HG03575 (cell line): ENCODE data around the gene KLHDC7A.

Source experiments
- ATAC-seq: cut with Tn5 transposase; IDR thresholded peaks from one replicate; pipeline ENCODE4 v1.9.1; 2021; ENCODE audit not compliant: unreplicated experiment, insufficient number of reproducible peaks, low FRiP score; ENCODE audit errors: extremely low read depth

KLHDC7A gene

DNA sequence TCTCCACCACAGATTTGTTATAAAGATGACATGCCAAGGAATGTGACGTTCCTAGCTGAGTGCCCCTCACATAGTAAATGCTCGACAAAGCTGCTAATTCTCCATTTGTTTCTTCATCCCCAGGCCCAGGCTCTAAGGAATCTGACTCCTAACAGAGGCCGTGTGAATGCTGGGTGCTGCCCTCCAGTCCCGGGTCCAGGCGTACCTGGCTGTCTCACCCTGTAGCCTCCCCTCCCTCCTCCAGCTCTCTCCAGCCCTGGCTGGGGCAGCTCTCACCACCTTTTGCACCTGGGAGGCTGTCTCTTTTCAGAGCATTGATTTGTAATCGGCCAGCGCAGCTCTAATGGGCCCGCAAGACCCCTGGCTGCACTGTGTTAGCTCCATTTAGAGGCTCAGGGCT is 11.2 kb upstream of the KLHDC7A start:
- ATAC-seq, result no peak

DNA sequence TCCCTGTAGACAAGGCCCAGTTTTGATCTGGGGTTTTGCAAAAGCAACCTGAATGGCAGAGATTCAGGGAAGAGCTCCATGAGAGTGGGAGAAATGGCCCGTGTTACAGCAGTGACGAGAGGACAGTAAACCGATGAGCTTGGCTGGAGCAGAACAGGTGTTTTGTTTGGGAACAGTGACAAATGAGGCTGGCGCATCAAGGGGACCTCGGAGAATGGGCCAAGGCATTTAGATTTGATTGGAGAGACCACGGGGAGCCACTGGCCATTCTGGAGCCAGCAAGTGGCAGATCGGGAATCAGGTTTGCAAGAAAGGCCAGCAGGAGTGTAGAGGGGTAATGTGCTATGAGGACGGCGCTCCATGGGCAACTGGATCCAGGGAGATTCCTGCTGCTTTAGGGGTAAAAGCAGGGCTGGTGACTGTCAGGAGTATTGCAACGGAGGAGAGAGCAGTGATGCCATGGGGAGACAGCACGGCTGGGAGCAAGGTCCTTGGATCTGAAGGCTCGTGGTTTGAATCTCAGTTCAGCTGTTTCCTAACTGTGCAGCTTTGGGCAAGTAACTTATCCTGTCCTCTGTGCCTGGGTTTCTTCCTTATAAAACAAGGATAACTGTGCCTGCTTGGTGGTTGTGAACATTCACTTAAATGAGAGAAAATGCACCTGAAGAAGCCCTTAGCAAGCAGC is 9.9 kb upstream of the KLHDC7A start:
- no peak for ATAC-seq

DNA sequence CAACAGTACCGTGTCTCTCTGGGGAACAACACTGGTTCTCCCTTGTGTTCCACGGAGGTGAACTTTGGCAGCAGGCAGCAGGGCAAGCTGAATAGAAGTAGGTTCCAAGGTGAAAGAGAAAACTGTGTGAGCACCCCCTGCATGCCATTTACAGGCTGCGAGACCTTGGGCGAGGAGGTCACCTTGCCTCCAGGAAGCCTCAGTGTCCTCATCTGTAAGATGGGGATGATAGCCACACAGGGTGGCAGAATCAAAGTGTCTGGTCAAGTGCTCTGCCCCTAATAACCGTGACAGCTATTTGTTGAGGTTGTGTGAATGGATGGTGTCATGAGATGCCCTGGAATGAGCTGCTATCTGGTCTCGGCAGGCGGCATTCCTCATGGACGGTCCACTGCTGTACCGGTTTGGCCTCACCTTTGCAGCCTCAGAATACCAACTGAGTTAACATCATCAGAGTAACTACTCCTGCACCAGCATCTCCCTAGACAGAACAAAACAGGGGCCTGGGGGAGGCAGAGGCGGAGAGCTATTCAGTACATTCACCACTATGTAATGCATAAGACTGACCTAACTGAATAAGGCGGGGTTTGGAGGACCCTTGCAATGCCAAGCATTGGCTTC is 7.4 kb upstream of the KLHDC7A start:
- no peak for ATAC-seq

DNA sequence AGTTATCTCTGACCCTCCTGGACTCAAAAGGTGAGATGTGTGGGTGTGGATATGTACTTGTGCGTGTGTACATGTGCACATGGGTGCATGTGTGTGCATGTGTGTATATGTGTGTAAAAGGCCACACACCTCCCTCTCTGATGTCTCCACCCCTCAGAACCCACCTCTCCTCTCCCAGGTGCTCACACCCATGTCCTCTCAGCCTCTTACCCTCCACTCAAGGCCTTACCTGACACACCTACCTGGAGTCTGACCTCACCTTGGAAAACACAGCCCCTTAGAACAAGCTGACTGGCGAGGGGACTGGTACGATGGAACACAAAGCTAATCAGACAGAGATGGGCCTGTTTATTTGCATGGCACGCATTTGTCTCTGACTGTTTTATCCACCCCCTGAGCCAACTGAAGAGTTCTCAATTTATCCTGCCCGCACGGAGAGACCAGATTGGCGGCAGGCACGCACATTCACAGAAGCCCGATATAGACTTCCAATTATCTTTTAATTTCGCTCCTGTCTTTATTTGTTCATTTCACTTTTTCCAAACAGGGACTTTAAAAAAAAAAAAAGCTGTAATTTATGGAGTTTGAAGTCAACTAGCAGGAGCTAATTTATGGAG is 6.1 kb upstream of the KLHDC7A start:
- ATAC-seq, result no peak

DNA sequence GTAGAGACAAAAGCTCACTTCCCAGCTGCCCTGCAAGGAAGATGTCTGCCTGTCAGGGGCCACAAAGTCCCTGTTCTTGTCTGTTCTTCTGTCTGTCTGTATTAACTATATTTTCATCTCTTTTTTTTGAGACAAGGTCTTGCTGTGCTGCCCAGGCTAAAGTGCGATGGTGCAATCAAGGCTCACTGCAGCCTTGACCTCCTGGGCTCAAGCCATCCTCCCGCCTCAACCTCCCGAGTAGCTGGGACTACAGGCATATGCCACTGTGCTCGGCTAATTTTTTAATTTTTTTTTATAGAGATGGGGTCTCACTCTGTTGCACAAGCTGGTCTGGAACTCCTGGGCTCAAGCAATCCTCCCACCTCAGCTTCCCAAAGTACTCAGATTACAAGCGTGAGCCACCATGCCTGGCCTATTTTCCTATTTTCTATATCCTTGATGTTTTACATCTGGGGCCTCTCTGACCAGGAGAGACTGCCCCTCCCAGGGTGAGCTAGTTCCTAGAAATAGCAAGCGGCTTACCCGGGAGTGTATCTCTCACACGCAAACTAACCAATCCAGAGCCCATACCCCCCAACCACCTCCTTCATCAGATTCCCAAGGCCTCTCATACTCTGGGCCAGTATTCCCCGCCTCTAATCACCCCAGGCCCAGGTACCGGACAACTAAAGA is 5.4 kb upstream of the KLHDC7A start:
- no peak for ATAC-seq

DNA sequence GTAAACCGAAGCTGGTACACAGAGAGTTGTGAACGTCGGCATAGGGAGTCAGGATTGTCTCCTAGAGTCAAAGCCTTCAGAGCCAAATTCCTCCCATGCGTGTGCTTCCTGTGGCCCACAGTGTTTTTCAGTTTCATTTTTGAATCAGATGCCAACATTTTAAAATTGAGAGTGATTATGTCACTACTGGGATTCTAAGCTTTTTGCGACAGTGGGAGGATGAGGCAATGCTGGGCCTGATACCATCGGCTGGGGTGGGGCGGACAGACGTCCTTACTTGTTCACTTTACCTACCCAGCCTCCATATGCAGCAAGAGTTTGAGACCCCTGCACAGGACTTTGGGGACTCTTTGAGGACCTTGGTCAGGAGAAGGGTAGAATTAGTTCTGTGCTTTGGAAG is 1.3 kb upstream of the KLHDC7A start:
- ATAC-seq, result no peak

DNA sequence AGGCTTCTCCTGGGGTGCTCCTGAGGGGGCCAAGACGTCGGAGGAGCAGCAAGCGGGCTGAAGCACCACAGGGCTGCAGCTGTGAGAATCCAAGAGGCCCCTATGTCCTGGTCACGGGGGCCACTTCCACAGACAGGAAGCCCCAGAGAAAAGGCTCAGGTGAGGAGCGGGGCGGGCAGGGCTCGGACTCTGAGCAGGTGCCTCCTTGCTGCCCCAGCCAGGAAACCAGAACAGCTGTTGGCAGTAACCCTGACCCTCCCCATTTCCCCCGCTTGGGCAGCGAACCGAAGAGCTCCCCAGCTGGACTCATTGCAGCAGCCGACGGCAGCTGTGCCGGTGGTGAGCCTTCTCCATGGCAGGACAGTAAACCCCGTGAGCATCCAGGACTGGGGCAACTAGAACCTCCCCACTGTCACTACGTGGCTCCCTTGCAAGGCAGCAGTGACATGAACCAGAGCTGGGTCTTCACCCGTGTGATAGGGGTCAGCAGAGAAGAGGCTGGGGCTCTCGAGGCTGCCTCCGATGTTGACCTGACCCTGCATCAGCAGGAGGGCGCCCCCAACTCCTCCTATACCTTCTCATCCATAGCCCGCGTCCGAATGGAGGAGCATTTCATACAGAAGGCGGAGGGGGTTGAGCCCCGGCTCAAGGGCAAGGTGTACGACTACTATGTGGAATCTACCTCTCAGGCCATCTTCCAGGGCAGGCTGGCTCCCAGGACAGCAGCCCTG is 625 bp downstream of the KLHDC7A start:
- no peak for ATAC-seq

DNA sequence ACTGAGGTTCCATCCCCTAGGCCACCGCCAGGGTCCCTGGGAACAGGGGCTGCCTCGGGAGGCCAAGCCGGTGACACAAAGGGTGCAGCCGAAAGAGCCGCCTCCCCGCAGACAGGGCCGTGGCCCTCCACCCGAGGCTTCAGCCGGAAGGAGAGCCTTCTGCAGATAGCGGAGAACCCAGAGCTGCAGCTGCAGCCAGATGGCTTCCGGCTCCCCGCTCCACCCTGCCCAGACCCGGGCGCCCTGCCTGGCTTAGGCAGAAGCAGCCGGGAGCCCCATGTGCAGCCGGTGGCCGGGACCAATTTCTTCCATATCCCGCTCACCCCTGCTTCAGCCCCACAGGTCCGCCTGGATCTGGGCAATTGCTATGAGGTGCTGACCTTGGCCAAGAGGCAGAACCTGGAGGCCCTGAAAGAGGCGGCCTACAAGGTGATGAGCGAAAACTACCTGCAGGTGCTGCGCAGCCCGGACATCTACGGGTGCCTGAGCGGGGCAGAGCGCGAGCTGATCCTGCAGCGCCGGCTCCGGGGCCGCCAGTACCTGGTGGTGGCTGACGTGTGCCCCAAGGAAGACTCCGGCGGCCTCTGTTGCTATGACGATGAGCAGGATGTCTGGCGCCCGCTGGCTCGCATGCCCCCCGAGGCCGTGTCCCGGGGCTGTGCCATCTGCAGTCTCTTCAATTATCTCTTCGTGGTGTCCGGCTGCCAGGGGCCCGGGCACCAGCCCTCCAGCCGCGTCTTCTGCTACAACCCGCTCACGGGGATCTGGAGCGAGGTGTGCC is 1.4 kb downstream of the KLHDC7A start:
- no peak for ATAC-seq

DNA sequence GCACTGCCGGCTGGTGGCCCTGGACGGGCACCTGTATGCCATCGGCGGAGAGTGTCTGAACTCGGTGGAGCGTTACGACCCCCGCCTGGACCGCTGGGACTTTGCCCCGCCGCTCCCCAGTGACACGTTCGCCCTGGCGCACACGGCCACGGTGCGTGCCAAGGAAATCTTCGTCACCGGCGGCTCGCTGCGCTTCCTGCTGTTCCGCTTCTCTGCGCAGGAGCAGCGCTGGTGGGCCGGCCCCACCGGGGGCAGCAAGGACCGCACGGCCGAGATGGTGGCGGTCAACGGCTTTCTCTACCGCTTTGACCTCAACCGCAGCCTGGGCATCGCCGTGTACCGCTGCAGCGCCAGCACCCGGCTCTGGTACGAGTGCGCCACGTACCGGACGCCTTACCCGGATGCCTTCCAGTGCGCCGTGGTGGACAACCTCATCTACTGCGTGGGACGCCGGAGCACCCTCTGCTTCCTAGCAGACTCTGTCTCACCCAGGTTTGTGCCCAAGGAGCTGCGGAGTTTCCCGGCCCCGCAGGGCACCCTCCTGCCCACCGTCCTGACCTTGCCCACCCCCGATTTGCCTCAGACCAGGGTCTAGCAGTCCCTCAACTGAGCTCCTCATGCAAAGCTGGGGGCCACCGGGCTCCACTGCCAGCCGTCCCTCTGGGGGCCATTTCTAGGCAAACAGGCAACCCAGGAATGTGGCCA is 2.1 kb downstream of the KLHDC7A start:
- ATAC-seq, result no peak

DNA sequence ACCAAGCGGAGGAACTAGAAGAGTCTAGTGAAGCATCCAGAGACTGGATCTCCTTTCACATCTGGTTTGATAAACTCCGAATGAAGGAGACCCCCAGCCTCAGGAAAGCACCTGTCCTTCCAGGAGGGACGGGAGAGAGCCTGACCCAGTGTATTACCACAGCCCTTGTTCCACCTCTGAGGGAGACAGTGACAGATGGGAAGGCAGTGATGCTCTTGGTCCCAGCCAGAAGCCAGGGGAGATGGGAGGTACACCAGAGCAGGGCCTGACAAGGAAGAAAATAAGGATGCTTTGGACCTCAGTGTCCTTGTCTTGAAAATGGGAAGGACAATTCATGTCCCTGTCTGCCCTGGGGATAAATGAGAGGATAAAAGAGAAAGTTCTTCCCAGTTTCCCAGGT is 3.5 kb downstream of the KLHDC7A start:
- no peak for ATAC-seq

DNA sequence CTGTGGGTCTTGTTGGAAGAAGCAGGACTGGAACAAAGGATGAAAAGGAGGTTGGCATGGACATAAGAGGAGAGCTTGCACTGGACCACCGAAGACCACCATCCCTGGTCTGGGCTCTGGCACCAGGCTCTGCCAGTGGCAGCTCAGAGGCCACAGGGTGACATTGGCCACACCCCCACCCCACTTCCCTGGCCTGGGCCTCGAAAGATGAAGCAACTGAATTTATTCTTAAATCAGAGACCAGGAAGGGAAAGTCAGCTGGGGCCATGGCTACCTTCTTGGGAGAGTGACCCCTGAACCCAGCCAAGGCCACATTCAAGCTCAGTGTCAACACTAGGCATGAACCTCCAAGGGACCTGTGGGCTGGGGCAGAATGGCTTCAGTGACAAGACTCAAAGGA is 4.0 kb downstream of the KLHDC7A start:
- no peak for ATAC-seq

DNA sequence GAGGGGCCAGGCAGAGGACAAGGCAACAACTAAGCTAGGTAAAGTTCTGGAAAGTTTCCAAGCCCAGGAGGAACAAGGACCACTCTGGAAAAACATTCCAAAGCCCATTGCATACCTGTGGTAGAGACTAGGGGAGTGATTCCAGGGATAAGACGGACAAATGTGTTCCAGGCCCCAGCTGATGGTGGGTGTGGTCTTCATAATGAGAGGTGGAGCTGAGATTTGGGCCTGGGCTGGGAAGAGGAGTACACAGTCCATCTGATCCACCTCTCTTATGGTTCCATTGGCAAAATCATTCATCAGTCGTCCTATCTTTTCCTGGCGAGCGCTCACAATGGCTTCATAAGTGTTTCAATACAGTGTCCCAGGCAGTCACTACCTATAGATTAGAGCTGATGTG is 4.5 kb downstream of the KLHDC7A start:
- ATAC-seq, result no peak

DNA sequence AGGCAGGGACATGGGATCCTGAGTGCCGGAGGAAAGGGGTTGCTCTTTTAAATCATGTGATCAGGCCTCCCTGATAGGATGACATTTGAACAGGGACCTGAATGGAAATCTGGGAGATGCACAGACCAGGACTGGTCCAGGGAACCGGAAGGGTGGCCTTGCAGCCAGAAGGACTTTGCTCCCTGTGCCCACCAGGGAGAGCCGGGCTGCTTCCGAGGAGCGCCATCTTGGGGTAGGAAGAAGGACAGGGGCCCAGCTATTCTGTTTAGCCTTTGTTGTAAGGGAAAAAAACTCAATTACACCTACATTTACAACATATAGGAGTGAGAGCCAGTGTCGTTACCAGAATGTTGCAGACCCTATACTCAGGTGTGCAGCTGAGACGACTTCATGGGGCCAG is 5.5 kb downstream of the KLHDC7A start:
- no peak for ATAC-seq

DNA sequence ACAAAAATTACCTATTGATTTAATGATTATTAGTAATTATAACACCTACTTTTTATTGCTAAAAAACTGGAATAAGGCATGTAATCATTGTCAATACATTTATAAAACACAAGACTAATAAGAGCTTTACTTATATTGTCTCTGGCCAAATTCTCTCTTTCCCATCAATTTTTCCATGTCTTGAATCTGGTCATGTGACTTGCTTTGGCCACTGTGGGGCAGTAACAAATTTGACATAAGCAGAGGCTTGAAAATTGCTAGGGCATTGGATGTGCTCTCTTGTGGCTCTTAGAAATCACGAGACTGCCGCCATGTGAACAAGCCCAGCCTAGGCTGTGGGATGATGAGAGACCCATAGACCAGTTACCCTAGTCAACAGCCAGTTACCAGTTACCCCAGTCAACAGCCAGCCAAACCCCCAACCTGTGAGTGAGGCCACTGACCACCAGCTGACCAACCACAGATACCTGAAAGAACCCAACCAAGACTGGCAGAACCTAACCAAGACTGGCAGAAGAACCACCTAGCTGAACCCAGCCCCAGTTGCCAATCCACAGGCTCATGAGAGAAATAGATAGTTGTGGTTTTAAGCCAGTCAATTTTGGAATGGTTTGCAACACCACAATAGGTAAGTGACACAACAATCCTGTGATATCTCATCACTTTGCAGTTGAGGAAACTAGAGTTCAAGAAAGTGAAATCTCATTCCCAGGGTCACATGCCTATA is 8.8 kb downstream of the KLHDC7A start:
- ATAC-seq, result no peak

DNA sequence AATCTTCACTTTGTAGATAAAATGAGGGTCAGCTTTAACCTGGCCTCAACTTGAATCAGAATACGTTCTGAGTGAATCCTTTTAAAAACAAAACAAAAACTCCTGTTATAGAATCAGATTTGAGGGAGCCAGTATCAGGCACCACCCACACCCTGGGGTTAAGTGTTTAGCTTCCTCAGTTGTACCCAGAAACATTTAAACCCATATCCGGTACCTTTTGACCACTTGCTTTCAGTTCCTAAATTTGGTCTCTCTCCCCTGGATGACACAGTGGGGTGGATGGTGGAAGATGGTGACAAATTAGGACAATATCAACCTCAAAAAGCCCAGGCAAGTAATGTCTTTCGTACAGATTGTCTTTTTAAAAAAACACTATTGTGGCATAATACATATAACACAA is 10.4 kb downstream of the KLHDC7A start:
- no peak for ATAC-seq

DNA sequence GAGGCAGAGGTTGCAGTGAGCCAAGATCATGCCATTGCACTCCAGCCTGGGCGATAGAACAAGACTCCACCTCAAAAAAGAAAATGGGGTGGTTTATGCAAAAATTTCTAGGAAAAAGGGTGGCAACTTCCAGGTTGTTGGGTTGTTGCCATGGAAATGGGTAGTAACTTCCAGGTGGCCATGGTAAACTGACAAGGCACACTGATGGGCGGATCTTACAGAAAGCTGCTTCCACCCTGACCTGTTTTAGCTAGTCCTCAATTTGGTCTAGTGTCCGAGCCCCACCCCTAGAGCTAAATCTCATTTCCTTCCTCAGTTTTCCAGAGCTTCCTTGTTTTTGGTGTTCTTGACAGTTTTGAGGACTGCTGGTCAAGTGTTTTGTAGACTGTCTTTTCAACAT is 13.6 kb downstream of the KLHDC7A start:
- no peak for ATAC-seq

DNA sequence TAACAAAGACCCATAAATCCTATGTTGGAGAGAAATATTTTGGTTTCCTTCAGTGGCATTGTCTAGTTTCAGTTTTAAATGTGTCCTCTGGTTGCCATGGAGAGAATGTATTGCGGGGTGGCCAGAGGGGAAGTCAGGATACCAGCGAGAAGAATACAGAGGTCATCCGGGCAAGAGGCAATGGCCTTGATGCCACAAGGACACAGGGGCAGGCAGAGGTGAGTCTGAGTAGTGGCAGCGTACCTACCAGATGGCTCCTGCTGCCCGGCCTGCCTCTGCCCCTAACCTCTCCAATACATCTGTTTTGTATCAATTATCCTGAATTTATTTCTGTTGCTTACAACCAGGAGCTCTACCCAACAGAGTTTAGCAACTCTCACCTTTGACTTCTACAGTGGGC is 14.9 kb downstream of the KLHDC7A start:
- ATAC-seq, result no peak

DNA sequence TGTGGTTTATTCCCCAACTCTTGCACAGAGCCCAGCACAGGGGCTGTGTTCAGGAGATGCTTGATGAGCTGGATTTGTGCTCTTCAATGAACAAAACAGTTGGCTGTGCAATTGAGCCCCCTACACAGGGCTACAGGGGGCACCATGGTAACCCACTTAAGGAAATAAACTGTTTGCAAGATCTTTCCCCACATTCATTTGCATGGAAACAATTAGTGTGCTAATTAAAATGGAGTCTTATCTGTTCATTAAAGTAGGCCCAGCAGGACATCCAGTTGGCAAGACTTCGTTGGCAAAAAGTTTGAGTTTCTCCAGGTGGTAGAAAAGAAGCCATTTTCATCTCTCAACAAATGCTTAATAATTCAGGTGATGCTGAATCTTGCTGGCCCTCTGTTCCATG is 15.3 kb downstream of the KLHDC7A start:
- ATAC-seq, result no peak
